Smooth muscle cell (in vitro differentiated cells): ENCODE results near the gene ADCY5. TPM values are rescaled to one million over a fixed set of nuclear protein-coding genes. Genes with fewer than 3 reads are reported as not detected.

Experiments used
- DNase-seq: peaks from one replicate; lab custom pipeline; 2025; ENCODE audit not compliant: unreplicated experiment; lab: John Stamatoyannopoulos, UW
- H2AFZ ChIP-seq: fragments of 200-600 bp; sonication (generic); 2 replicates; pipeline ENCODE4 v1.6.0; 2016; ENCODE audit warnings: antibody characterized with exemption, low read depth, mild to moderate bottlenecking
- H3F3A ChIP-seq: fragments of 200-600 bp; sonication (generic); 2 replicates; pipeline ENCODE4 v1.6.0; 2017; ENCODE audit warnings: antibody characterized with exemption, low read depth
- H3K27ac ChIP-seq: fragments of 200-600 bp; sonication (generic); 2 replicates; pipeline ENCODE4 v1.5.1; 2016; ENCODE audit warnings: low read depth, mild to moderate bottlenecking
- H3K27me3 ChIP-seq: fragments of 200-600 bp; sonication (generic); 2 replicates; pipeline ENCODE4 v1.6.1; 2016; ENCODE audit warnings: low read depth, mild to moderate bottlenecking
- H3K36me3 ChIP-seq: fragments of 200-600 bp; sonication (generic); 2 replicates; pipeline ENCODE4 v1.5.1; 2016; ENCODE audit warnings: low read depth
- H3K4me1 ChIP-seq: fragments of 200-600 bp; sonication (generic); 2 replicates; pipeline ENCODE4 v1.5.1; 2016; ENCODE audit warnings: low read depth
- H3K4me2 ChIP-seq: fragments of 200-600 bp; sonication (generic); 2 replicates; pipeline ENCODE4 v1.6.0; 2016; ENCODE audit warnings: mild to moderate bottlenecking
- H3K4me3 ChIP-seq: fragments of 200-600 bp; sonication (generic); 2 replicates; pipeline ENCODE4 v1.5.1; 2016; ENCODE audit warnings: mild to moderate bottlenecking
- H3K79me2 ChIP-seq: fragments of 200-600 bp; sonication (generic); 2 replicates; pipeline ENCODE4 v1.6.0; 2016; ENCODE audit warnings: low read depth, mild to moderate bottlenecking
- H3K9ac ChIP-seq: fragments of 200-600 bp; sonication (generic); 2 replicates; pipeline ENCODE4 v1.6.0; 2016; ENCODE audit warnings: low read depth
- H3K9me3 ChIP-seq: fragments of 200-600 bp; sonication (generic); replicated peaks from 2 replicates; pipeline ENCODE4 v1.5.1; 2016; ENCODE audit warnings: low read depth
- H4K20me1 ChIP-seq: fragments of 200-600 bp; sonication (generic); 2 replicates; pipeline ENCODE4 v1.6.0; 2016; ENCODE audit warnings: low read depth
- WGBS: methylation state at CpG from one replicate; pipeline ENCODE4 v1.1.7; 2016; ENCODE audit warnings: low lambda C conversion rate; 5-methylcytosine and 5-hydroxymethylcytosine counted together
- polyA plus RNA-seq: library from polyadenylated mRNA; unstranded; fragments of >200 nt; fragmentation: Nextera tagmentation; extraction: Ambion mirVana; gene quantifications from 2 replicates; pipeline ENCODE4 v1.2.1, GENCODE V29; 2016
- total RNA-seq: library from RNA; depleted of rRNA; stranded (reverse); fragments of >200 nt; gene quantifications from 2 replicates; pipeline ENCODE4 v1.2.3, GENCODE V29; 2014
- TF ChIP-seq, protein P1 (sequence below): fragments of 200-600 bp; sonication (generic); IDR thresholded peaks from 2 replicates; pipeline ENCODE4 v1.5.1; 2017; ENCODE audit warnings: borderline replicate concordance, mild to moderate bottlenecking, antibody characterized with exemption; ENCODE audit not compliant: insufficient read depth, poor library complexity, severe bottlenecking

ADCY5 gene
- total and polyA plus RNA-seq, 2 experiments from 2014 or later: 0.50 to 0.58 TPM

- DNase-seq: no peak
- H3K4me1 ChIP-seq: peaks cover 13% of the 10 kb centered on the region
- H4K20me1 ChIP-seq: no peaks in the 10 kb centered on the region
- no peak overlapping the region for H3K4me2 ChIP-seq
- H3K9ac ChIP-seq: no peak overlapping the region
- H3K36me3 ChIP-seq: no peaks in the 10 kb centered on the region
- 83% methylated on average over 14 of the region's 14 CpGs for WGBS
- TF ChIP-seq, protein P1, sequence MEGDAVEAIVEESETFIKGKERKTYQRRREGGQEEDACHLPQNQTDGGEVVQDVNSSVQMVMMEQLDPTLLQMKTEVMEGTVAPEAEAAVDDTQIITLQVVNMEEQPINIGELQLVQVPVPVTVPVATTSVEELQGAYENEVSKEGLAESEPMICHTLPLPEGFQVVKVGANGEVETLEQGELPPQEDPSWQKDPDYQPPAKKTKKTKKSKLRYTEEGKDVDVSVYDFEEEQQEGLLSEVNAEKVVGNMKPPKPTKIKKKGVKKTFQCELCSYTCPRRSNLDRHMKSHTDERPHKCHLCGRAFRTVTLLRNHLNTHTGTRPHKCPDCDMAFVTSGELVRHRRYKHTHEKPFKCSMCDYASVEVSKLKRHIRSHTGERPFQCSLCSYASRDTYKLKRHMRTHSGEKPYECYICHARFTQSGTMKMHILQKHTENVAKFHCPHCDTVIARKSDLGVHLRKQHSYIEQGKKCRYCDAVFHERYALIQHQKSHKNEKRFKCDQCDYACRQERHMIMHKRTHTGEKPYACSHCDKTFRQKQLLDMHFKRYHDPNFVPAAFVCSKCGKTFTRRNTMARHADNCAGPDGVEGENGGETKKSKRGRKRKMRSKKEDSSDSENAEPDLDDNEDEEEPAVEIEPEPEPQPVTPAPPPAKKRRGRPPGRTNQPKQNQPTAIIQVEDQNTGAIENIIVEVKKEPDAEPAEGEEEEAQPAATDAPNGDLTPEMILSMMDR: no peak
- no peaks in the 10 kb centered on the region for H3K79me2 ChIP-seq
- H3K9me3 ChIP-seq: no peaks in the 10 kb centered on the region
- H3K27ac ChIP-seq: no peak overlapping the region
- H2AFZ ChIP-seq: no peak overlapping the region
- H3F3A ChIP-seq: no peaks in the 10 kb centered on the region
- H3K27me3 ChIP-seq: no peaks in the 10 kb centered on the region
- no peak overlapping the region for H3K4me3 ChIP-seq
Measured at GRCh38 chr3:123335007-123335670, 113.8 kb downstream of the ADCY5 start.

DNA sequence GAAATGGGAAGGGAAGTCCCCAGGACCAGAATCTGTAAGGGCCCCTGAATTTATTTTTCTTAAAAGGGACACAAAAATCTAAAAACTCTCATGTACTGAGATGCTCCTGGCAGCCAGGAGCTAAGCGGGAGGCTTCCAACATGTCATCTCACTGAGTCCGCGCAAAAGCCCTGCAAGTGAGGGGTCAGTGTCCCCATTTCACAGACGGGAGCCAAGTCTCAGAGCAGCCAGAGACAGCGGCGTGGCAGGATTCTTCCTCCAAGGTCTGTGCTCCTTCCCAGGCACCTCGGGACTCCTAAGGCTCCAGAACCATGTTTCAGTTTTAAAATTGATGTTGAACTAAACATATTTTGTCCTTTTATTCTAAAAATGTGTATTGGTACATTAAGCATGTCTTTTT, 114.8 kb downstream of the ADCY5 start:
- H3K79me2 ChIP-seq: no peaks in the 10 kb centered on the region
- H3K4me2 ChIP-seq: no peak overlapping the region
- H4K20me1 ChIP-seq: no peaks in the 10 kb centered on the region
- H3K4me1 ChIP-seq: peaks cover 13% of the 10 kb centered on the region
- no peak for DNase-seq
- H3K36me3 ChIP-seq: no peaks in the 10 kb centered on the region
- no peaks in the 10 kb centered on the region for H3K9me3 ChIP-seq
- no peak overlapping the region for H3K4me3 ChIP-seq
- 96% methylated on average over 7 of the region's 7 CpGs for WGBS
- TF ChIP-seq, protein P1: no peak
- H2AFZ ChIP-seq: no peak overlapping the region
- no peak overlapping the region for H3K27ac ChIP-seq
- no peaks in the 10 kb centered on the region for H3F3A ChIP-seq
- no peak overlapping the region for H3K9ac ChIP-seq
- no peaks in the 10 kb centered on the region for H3K27me3 ChIP-seq

GRCh38 chr3:123333401-123333800, 115.5 kb downstream of the ADCY5 start:
- 91% methylated on average over 10 of the region's 10 CpGs for WGBS
- no peak overlapping the region for H3K4me3 ChIP-seq
- H3K9ac ChIP-seq: no peak overlapping the region
- no peaks in the 10 kb centered on the region for H3K36me3 ChIP-seq
- no peak overlapping the region for H3K27ac ChIP-seq
- TF ChIP-seq, protein P1: no peak
- H3K4me1 ChIP-seq: peaks cover 13% of the 10 kb centered on the region
- no peaks in the 10 kb centered on the region for H3K79me2 ChIP-seq
- H2AFZ ChIP-seq: no peak overlapping the region
- DNase-seq: no peak
- no peaks in the 10 kb centered on the region for H3K27me3 ChIP-seq
- H3K9me3 ChIP-seq: no peaks in the 10 kb centered on the region
- no peak overlapping the region for H3K4me2 ChIP-seq
- H4K20me1 ChIP-seq: no peaks in the 10 kb centered on the region
- H3F3A ChIP-seq: no peaks in the 10 kb centered on the region

- DNase-seq: no peak
- WGBS: 90% methylated on average over 15 of the region's 15 CpGs
Measured at GRCh38 chr3:123332124-123332641, 116.7 kb downstream of the ADCY5 start.

More at GRCh38 chr3:123332124-123332641, 116.7 kb downstream of the ADCY5 start:
- H3K4me3 ChIP-seq: no peak overlapping the region
- no peak overlapping the region for H2AFZ ChIP-seq
- no peaks in the 10 kb centered on the region for H4K20me1 ChIP-seq
- TF ChIP-seq, protein P1: no peak
- H3K79me2 ChIP-seq: no peaks in the 10 kb centered on the region
- H3K9ac ChIP-seq: no peak overlapping the region
- H3K36me3 ChIP-seq: no peaks in the 10 kb centered on the region
- no peak overlapping the region for H3K4me2 ChIP-seq
- peaks cover 13% of the 10 kb centered on the region for H3K4me1 ChIP-seq
- no peaks in the 10 kb centered on the region for H3K9me3 ChIP-seq
- H3K27me3 ChIP-seq: peaks cover 7% of the 10 kb centered on the region
- H3K27ac ChIP-seq: no peak overlapping the region
- no peaks in the 10 kb centered on the region for H3F3A ChIP-seq
